NCI-H1092 treated with DMSO at 0.1 percent for 48 hours (cell line): Measurements from ENCODE around the gene TCF7L2.

Experiments used
- DNase-seq: peaks from one replicate; lab custom pipeline; 2025; lab: John Stamatoyannopoulos, UW

The TCF7L2 gene

GRCh38 chr10:113126229-113127201 is 176.5 kb downstream of the TCF7L2 start:
- DNase-seq: peak; percentile 59

- DNase-seq: no peak
Observed at GRCh38 chr10:113127261-113127900, 177.3 kb downstream of the TCF7L2 start.

- no peak for DNase-seq
Observed at GRCh38 chr10:113127901-113128283, 177.8 kb downstream of the TCF7L2 start.

DNA sequence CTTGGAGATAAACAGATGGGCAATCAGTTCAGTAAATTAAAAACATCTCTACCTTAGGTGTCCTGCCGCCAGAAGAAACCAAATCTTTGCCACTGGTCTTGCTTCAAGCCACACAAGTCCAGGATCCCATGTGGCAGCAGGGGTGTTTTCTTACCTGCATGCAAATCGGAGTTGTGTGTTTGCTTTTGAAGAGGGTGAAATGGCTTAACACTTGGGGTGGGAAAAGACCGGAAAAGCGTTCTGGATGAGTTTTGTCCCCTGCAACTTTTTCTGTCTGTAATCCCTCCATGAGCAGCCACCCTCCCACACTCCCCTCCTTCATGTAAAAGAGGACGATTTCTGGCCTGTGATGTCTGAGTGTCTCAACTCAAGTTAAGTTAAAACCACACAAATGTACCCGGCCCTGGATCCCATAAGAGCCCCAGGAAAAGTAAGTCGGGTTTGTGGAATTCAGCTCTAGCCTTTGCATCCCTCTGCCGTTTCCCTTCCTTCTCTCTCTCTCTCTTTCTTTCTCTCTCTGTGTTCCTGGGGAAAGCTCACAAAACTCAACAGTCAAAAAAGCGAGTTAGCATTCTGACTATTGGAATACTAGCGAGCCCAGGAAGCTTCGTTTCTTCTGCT is 178.5 kb downstream of the TCF7L2 start:
- no peak for DNase-seq

DNA sequence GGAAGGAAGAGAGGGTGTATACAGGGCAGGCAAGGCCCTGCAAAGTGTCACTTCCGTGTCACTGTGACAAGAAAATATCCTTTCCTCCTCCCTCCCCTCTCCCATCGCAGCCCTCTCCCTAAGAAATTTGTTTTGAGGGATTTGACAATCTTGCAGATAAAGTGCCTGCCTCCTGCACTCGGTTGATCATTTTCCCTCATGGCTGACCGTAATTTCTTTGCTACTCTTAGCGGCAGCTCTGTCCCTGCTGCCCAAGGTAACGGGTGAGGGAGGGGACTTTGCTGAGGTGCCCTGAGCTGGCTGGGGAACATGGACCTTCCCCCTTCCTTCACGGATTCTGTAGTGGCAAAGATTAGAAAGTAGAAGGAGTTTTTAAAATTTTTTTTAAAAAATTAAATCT is 179.1 kb downstream of the TCF7L2 start:
- DNase-seq: no peak

DNA sequence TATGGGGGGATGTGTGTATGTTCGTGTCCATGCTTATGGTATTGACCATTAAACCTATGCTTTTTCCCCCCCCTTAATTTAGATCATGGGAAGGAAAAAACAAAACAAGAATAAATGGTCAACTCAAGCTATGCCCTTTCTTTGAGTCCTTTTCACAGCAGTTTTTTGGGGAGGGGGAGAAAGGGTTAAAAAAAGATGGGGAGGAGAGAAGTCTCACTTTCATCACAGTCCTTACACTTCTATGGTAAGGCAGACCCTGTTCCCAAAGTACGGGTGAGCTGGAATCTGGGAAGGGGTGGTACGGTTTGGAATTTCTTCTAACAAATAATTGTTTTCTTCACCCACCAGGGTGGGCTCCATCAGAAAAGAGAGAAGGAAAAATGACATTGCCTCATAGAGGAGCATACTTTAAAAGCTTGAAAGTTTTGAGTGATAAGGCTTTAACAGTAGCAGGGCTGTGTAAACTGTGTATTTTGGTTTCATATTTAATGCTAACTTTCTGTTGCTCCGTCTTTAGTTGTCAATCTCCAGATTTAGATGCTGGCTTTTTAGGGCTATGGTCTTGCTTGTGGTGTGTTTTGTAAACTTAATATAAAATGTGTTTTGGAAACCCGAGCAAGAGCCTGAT is 180.1 kb downstream of the TCF7L2 start:
- DNase-seq: no peak

DNA sequence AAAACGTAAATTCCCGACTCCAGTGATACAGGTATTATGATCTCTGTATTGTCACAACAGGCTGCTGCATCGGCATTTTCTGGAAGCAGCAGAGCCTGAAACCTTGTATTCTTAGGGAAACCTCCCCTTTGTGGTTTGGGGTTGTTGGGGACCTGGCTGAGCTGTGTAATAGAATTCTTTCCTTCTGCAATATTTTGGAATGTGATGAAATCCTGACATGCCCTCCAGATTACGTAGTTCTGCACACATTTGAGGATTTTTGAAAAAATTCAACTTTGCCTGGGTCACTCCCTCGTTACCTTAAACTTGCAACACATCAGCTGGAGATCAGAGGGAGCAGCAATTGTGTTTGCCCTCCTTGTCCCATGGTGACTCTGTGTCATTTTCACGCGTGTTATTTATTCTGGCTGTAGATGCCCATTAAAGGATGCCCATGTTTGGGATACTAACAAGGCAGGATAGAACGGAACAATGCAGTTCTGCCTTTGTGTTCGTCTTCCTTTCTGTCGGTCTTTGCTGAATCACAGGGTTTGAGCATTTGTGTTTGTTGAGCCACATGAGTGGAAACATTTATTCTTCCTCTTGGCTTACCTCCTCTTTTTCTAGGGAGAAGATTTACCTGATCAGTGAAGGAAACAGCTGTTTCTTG is 181.7 kb downstream of the TCF7L2 start:
- no peak for DNase-seq

DNA sequence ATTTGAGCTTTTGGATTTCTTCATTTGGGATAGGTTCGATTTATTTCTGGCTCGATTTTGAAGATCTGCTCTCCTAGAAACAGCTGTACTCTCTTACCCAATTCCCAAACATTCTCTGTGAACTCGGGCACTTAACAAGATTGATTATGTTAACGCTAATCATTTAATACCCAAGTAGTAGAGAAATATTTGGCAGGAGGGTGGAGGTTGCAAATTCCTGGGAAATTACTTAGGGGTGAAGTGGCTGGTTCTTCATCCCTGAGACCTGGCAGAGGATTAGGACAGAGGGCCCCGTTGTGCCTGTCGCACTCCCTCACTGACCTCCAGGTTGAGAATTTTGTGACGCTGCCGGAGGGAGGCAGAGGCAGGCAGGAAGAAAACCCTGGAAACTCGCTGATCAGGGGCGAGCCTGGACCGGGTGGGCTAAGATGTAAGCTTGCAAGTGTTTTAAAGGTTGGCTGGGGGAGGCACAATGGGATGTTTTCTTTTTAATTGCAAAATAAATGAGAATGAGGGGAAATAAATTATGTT is 182.6 kb downstream of the TCF7L2 start:
- no peak for DNase-seq

DNA sequence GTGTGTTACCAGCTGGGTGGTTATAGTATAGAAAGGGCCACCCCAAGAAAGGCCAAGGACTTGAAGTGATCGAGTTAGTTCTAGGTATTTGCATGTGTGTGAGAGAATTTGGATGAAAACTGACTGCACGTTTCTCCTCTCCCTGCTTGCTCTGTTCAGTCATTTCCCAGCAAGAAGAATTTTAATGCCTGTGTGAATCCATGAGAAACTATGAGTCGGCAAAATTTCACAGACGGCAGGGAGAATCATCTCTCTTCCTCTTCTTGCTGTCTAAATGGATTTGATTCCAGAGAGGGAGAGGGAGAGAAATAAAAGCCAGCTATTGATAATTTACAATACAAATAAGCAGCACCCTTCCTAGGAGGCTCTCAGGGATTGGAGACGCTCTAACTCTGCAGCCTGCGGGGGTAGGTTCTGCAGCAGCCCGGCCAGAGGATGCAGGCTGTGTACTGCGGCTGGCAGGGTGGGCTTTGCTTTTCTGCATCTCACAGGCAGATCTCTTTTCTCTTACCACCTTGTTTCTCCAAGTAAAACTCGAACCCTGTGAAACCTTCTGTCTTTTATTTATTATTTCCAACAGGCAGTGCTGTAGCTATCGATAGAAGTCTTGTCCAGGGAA is 183.6 kb downstream of the TCF7L2 start:
- no peak for DNase-seq

DNA sequence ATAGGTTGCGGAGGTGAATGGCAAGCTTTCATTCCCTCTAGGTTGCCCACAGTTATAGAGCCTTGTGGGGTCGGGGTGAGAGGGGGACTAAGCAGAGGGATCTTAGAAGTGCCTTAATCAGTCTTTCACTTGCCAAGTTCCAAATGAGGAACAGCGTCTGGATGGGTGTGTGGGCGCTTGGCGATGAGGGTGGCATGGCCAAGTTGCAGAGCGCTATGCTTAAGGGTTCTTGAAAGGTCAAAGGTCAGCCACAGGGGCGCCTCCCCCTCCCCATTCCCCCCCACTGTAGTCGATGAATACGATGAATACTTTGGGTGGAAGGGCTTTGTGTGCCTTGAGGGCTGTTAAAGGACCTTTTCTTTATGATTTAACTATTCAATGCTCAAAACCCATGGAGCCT is 185.0 kb downstream of the TCF7L2 start:
- no peak for DNase-seq

GRCh38 chr10:113137941-113138685 is 188.1 kb downstream of the TCF7L2 start:
- DNase-seq: no peak

DNA sequence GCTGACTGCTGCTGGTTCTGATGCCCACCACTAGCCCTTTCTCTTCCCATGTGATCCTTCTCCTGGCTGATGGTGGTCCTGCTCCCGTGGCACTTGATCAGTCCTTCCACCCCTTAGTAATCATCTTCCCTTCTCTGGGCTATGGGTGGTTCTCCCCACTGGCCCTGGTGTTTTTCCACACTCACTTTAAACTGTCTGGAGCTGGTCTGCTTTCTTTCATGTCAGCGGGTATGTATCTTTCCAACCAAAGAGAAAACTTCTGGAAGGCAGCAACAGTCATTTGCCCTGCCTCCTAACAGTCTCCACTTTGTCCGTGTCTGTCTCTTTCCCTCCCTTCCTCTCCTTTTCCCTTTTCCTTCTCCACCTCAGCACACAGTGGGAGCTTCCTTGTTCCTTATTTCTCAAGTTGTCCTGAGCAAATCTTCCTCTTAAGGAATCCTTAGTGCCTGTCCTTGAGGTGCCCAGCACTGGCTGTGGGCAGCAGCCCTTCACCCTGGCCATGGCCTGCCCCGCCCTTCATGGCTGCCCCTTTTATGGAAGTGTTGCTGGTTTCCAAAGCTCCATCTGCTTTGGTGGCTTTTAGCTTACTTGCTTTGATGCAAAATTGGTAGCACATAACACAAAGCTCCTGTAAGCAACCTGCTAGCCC is 189.0 kb downstream of the TCF7L2 start:
- no peak for DNase-seq

GRCh38 chr10:113139699-113140098 is 189.7 kb downstream of the TCF7L2 start:
- DNase-seq: no peak

DNA sequence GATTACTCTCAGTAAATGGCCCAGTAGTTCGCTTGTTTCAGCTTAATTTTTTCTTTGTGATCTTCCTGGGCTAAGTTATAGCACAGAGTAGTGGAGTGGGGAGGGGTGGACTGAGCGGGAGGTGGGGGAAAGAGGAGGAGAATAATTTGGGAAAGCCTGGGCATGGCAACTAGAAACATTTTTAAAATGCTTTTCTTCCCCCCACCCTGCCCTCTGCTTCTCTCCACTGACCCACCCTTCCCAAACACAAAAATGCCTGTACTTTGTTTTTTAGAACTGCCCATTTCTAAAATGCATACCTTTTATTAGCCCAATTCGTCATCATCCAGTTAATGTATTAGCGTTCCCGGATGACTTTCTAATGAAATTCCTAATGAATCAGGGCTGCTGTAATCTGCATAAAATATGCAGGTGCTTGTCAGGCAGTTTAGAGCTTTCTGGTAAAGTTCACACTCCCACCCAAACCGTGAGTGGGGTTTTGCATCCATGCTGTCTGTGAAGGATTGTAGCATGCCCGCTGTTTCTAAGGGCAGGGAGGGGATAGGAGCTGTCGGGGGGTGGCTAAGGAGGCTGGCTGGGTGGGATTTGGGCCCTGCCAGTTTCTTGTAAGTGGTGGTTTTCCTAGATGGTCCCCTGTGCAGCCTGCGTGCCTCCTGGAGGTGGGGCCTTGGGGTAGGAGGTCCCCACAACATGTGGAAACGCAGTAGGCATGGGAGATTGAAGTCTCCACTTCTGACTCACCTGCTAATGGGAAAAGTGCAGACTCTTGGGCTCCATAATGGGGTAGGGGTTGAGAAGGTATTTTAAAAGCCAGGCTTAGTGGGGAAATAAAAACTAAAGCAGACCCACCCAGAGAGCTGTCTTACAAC is 190.3 kb downstream of the TCF7L2 start:
- DNase-seq: no peak

- DNase-seq: peak; percentile 65
Observed at GRCh38 chr10:113142601-113143362, 192.7 kb downstream of the TCF7L2 start.

DNA sequence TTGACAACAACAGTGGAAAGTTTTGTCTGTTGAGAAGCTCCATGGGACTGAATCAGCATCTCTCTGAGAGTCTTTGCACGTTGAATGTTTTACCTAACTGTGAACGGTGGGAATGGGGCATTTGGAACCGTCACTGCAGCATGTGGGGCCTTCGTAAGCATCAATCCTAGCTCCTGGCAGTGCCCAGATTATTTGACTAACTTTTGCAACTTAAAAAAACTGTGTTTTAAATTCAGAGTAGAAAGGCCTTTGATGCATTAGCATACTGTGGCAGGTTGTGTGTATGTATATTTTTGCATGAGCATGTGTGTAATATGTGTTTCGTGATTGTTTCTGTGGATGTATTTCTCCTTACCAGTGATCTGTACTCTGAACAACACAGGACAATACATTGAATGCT is 194.5 kb downstream of the TCF7L2 start:
- no peak for DNase-seq

GRCh38 chr10:113148071-113148825 is 198.2 kb downstream of the TCF7L2 start:
- DNase-seq: no peak
